BJ (cell line): Measurements from ENCODE around the gene ZNF792. TPM values are rescaled to one million over a fixed set of nuclear protein-coding genes. Genes with fewer than 3 reads are reported as not detected.

ENCODE experiments used
- CTCF ChIA-PET: fragments of 350-600 bp; formaldehyde crosslinking; extraction: SDS; loops from one replicate; lab custom pipeline; 2021; ENCODE audit warnings: antibody characterized with exemption, inconsistent platforms; lab: Yijun Ruan, JAX
- POLR2A ChIA-PET: fragments of 300-600 bp; sonication (Branson Sonifier 250); formaldehyde crosslinking; extraction: SDS; loops from one replicate; lab custom pipeline; 2021; ENCODE audit warnings: antibody characterized with exemption; lab: Charles Lee
- DNase-seq: peaks from one replicate; pipeline ENCODE4 v3.0.0-alpha.2; 2011; ENCODE audit warnings: low read depth
- H3K27me3 ChIP-seq: 2 replicates; pipeline ENCODE4 v1.6.0; 2011; ENCODE audit warnings: low read length; ENCODE audit not compliant: control insufficient read depth, insufficient read depth
- H3K36me3 ChIP-seq: 2 replicates; pipeline ENCODE4 v1.5.1; 2011; ENCODE audit warnings: low read length; ENCODE audit not compliant: control insufficient read depth, insufficient read depth
- H3K4me3 ChIP-seq: 2 replicates; pipeline ENCODE4 v1.5.1; 2011; ENCODE audit warnings: low read depth, mild to moderate bottlenecking, control low read depth, low read length
- CTCF ChIP-seq: IDR thresholded peaks from 2 replicates; pipeline ENCODE4 v1.5.1; 2011; ENCODE audit warnings: low read depth, mild to moderate bottlenecking, control low read depth, inconsistent platforms, low read length, moderate library complexity; ENCODE audit not compliant: insufficient read depth
- polyA minus RNA-seq: library from RNA; depleted of rRNA, polyadenylated mRNA; stranded (reverse); fragments of >200 nt; gene quantifications from 2 replicates; pipeline ENCODE4 v1.2.3, GENCODE V29; 2011; rRNA and poly(A)+ RNA removed
- polyA plus RNA-seq: library from polyadenylated mRNA; depleted of rRNA; stranded (reverse); fragments of >200 nt; gene quantifications from 2 replicates; pipeline ENCODE4 v1.2.3, GENCODE V29; 2011; rRNA removed

The ZNF792 gene
- polyA plus RNA-seq (1.7 and 1.8 TPM in 2 replicates), polyA minus RNA-seq (2.8 and 3.7 TPM in 2 replicates)

GRCh38 chr19:34963573-34964406 lies at the start of gene ZNF792:
TSS of gene ZNF792 (minus strand) at chr19:34964229. CDS start at chr19:34963662, 567 bp downstream.
- no peak for DNase-seq
- POLR2A ChIA-PET: no interaction called here
- TF ChIP-seq CTCF: no peak
- H3K27me3 ChIP-seq: no peaks in the 10 kb centered on the region
- CTCF ChIA-PET: interaction anchor here (1.5 to 5.8 kb wide), 2 partner anchors 9 to 13 kb away, joined by 4 to 31 read pairs; no protein-coding TSS in a partner anchor
- H3K4me3 ChIP-seq: peak within 1 kb of the TSS; percentile 94
- H3K36me3 ChIP-seq: peaks cover 8% of the 10 kb centered on the region

GRCh38 chr19:35013041-35013819 lies 49.2 kb upstream of the ZNF792 start:
- POLR2A ChIA-PET: no interaction called here
- TF ChIP-seq CTCF: peak; percentile 95

GRCh38 chr19:35011737-35012682 lies 48.0 kb upstream of the ZNF792 start:
- H3K36me3 ChIP-seq: peaks cover 50% of the 10 kb centered on the region
- no peak for TF ChIP-seq CTCF
- CTCF ChIA-PET: interaction anchor here (0.7 to 4.3 kb wide), 10 partner anchors 10 to 82 kb away, joined by 3 to 47 read pairs (median 4); no protein-coding TSS in a partner anchor
- H3K27me3 ChIP-seq: no peaks in the 10 kb centered on the region
- POLR2A ChIA-PET: no interaction called here
- DNase-seq: no peak
- H3K4me3 ChIP-seq: no peak overlapping the region

More at GRCh38 chr19:35013041-35013819, 49.2 kb upstream of the ZNF792 start:
- Histone ChIP-seq H3K36me3 (peaks cover 55% of the 10 kb centered on the region), H3K27me3 (no peaks in the 10 kb centered on the region), H3K4me3 (no peak overlapping the region)
- CTCF ChIA-PET: interaction anchor here (0.8 to 4.3 kb wide), 13 partner anchors 8 to 94 kb away, joined by 3 to 47 read pairs (median 5); no protein-coding TSS in a partner anchor
- no peak for DNase-seq

- POLR2A ChIA-PET: no interaction called here
- CTCF ChIA-PET: interaction anchor here (0.7 to 4.3 kb wide), 2 partner anchors 21 to 38 kb away, joined by 3 to 47 read pairs; no protein-coding TSS in a partner anchor
- no peak overlapping the region for H3K4me3 ChIP-seq
Measured at GRCh38 chr19:35011091-35011689, 47.2 kb upstream of the ZNF792 start.

More at GRCh38 chr19:35011091-35011689, 47.2 kb upstream of the ZNF792 start:
- DNase-seq: no peak
- H3K36me3 ChIP-seq: peaks cover 50% of the 10 kb centered on the region
- TF ChIP-seq CTCF: no peak
- no peaks in the 10 kb centered on the region for H3K27me3 ChIP-seq
